A549 treated with Hydrocortisone at 1 μM for 4 hours (cell line): ENCODE data around the gene LILRA5. TPM values are rescaled to one million over a fixed set of nuclear protein-coding genes. Genes with fewer than 3 reads are reported as not detected.

Source experiments
- total RNA-seq: library from RNA; stranded (reverse); fragments of 200-300 nt; extraction: Qiagen RNA extraction; gene quantifications from 5 replicates; pipeline ENCODE4 v1.2.3, GENCODE V29; 2022

LILRA5 gene
- 0.09 TPM in 1 of 5 replicates, not detected in the others for total RNA-seq

GRCh38 chr19:54312436-54313377 is at the start of gene LILRA5:
Gene LILRA5, minus strand, starts transcription at chr19:54313166. Its CDS starts 147 bp downstream, at chr19:54313019.

GRCh38 chr19:54281007-54281728 is 31.8 kb downstream of the LILRA5 start, which contains the start of gene LILRB2:
Gene LILRB2, minus strand, starts transcription at chr19:54281110. Its CDS starts 614 bp downstream, at chr19:54280496.

GRCh38 chr19:54257116-54257480 is 55.9 kb downstream of the LILRA5 start, which contains the start of gene LILRB5:
Gene LILRB5, minus strand, starts transcription at chr19:54257273. Its CDS starts 80 bp downstream, at chr19:54257193.

Other genes starting within 250 kb of the LILRA5 start
- gene VSTM1, start 249.3 kb downstream of the LILRA5 start, total RNA-seq: 0.60 to 1.2 TPM (median 0.73 TPM) in 4 of 5 replicates, not detected in the other
- not detected in 5 replicates for gene TARM1, start 231.8 kb downstream of the LILRA5 start, total RNA-seq
- gene OSCAR, start 212.4 kb downstream of the LILRA5 start, total RNA-seq: 0.20 to 0.41 TPM (median 0.27 TPM) in 5 replicates
- gene NDUFA3, start 210.3 kb downstream of the LILRA5 start, total RNA-seq: 140 to 263 TPM (median 231 TPM) in 5 replicates
- gene TFPT, start 197.5 kb downstream of the LILRA5 start, total RNA-seq: 18.6 to 23.8 TPM (median 19.8 TPM) in 5 replicates
- 105 to 119 TPM (median 114 TPM) in 5 replicates for gene PRPF31, start 197.4 kb downstream of the LILRA5 start, total RNA-seq
- 50.5 to 63.8 TPM (median 58.1 TPM) in 5 replicates for gene CNOT3, start 175.4 kb downstream of the LILRA5 start, total RNA-seq
- gene LENG1, start 153.4 kb downstream of the LILRA5 start, total RNA-seq: 7.5 to 8.5 TPM (median 7.9 TPM) in 5 replicates
- 0.73 to 1.5 TPM (median 1.1 TPM) in 5 replicates for gene TMC4, start 140.0 kb downstream of the LILRA5 start, total RNA-seq
- gene MBOAT7, start 123.6 kb downstream of the LILRA5 start, total RNA-seq: 133 to 153 TPM (median 146 TPM) in 5 replicates
- gene TSEN34, start 121.9 kb downstream of the LILRA5 start, total RNA-seq: 77.0 to 127 TPM (median 122 TPM) in 5 replicates
- gene RPS9, start 112.3 kb downstream of the LILRA5 start, total RNA-seq: 2,122 to 2,593 TPM (median 2,171 TPM) in 5 replicates
- 0.14 to 0.38 TPM (median 0.30 TPM) in 5 replicates for gene LILRB3, start 90.2 kb downstream of the LILRA5 start, total RNA-seq
- 0.08 TPM in 1 of 5 replicates, not detected in the others for gene LILRA6, start 70.4 kb downstream of the LILRA5 start, total RNA-seq
- 0.05 TPM in 2 of 5 replicates, not detected in the others for gene LILRB5, start 55.9 kb downstream of the LILRA5 start, total RNA-seq
- 0.06 to 0.22 TPM (median 0.08 TPM) in 3 of 5 replicates, not detected in the others for gene LILRB2, start 32.1 kb downstream of the LILRA5 start, total RNA-seq
- not detected in 5 replicates for gene LILRA4, start 26.0 kb upstream of the LILRA5 start, total RNA-seq
- gene LAIR1, start 51.8 kb upstream of the LILRA5 start, total RNA-seq: not detected in 5 replicates
- gene TTYH1, start 102.3 kb upstream of the LILRA5 start, total RNA-seq: 0.09 to 0.31 TPM (median 0.16 TPM) in 5 replicates
- 84.3 to 121 TPM (median 105 TPM) in 5 replicates for gene LENG8, start 136.0 kb upstream of the LILRA5 start, total RNA-seq
- 4.7 to 7.9 TPM (median 6.6 TPM) in 5 replicates for gene LENG9, start 150.6 kb upstream of the LILRA5 start, total RNA-seq
- 0.38 TPM in 1 of 5 replicates, not detected in the others for gene CDC42EP5, start 160.1 kb upstream of the LILRA5 start, total RNA-seq
- not detected in 5 replicates for gene LAIR2, start 189.7 kb upstream of the LILRA5 start, total RNA-seq